Measurements from ENCODE around the gene LTV1.
"Not testable (repeated sequence)": the region's sequence is repeated elsewhere in the genome, so short reads cannot be mapped to it uniquely, and the experiment has no call there.

Gene LTV1, protein sequence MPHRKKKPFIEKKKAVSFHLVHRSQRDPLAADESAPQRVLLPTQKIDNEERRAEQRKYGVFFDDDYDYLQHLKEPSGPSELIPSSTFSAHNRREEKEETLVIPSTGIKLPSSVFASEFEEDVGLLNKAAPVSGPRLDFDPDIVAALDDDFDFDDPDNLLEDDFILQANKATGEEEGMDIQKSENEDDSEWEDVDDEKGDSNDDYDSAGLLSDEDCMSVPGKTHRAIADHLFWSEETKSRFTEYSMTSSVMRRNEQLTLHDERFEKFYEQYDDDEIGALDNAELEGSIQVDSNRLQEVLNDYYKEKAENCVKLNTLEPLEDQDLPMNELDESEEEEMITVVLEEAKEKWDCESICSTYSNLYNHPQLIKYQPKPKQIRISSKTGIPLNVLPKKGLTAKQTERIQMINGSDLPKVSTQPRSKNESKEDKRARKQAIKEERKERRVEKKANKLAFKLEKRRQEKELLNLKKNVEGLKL

DNA sequence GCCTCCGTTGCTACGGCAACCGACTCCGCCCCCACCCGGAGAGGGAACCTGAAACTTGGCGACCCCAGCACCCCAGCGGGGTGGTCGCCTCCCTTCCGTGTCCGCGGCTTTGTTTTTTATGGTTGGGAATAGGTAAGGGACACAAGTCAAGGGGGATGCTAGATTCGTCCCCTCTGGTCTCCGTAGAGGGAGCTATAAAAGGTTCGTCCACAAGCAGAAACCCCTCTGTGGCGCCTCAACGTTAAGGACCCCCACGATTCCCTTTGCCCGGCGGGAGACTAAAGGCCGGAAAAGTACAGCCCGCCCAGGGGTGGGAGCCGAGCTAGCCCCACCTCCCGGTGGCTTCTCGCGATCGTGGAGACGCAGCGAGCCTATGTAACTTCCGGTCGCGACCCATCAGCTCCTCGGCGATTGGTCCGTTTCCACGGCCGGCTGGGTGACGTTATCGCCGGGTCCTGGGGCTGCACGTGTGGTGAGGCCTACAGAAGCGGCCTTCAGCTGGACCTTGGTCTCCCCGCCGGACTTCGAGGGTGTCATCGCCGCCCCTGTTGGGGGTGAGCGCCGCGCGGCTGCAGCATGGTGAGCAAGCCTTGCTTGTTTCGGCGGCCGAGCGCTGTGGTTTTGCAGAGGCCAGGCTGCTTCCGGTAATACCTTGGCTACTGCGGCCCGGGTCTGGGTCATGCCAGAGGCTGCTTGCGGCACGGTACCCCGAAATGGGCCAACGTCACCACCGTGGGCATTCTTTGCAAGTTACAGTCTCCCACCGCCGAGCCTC lies at the start of gene LTV1:
Gene LTV1, plus strand, starts transcription at position 437 of the 775 bp plus-strand sequence. Its CDS starts 140 bp downstream, at position 577.
- peak; percentile 71 for DNase-seq (ENCODE audit: low read depth)

DNA sequence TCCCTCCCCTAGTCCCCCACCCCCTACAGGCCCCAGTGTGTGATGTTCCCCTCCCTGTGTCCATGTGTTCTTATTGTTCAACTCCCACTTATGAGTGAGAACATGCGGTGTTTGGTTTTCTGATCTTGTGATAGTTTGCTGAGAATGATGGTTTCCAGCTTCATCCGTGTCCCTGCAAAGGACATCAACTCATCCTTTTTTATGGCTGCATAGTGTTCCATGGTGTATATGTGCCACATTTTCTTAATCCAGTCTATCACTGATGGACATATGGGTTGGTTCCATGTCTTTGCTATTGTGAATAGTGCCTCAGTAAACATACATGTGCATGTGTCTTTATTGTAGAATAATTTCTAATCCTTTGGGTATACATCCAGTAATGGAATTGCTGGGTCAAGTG lies 46.6 kb upstream of the LTV1 start:
- not testable (repeated sequence) for DNase-seq (ENCODE audit: low read depth)

DNA sequence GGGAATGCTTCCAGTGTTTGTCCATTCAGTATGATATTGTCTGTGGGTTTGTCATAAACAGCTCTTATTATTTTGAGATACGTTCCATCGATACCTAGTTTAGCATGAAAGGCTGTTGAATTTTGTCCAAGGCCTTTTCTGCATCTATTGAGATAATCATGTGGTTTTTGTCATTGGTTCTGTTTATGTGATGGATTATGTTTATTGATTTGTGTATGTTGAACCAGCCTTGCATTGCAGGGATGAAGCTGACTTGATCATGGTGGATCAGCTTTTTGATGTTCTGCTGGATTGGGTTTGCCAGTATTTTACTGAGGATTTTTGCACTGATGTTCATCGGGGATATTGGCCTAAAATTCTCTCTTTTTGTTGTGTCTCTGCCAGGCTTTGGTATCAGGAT lies 44.7 kb upstream of the LTV1 start:
- DNase-seq (ENCODE audit: low read depth): not testable (repeated sequence)

DNA sequence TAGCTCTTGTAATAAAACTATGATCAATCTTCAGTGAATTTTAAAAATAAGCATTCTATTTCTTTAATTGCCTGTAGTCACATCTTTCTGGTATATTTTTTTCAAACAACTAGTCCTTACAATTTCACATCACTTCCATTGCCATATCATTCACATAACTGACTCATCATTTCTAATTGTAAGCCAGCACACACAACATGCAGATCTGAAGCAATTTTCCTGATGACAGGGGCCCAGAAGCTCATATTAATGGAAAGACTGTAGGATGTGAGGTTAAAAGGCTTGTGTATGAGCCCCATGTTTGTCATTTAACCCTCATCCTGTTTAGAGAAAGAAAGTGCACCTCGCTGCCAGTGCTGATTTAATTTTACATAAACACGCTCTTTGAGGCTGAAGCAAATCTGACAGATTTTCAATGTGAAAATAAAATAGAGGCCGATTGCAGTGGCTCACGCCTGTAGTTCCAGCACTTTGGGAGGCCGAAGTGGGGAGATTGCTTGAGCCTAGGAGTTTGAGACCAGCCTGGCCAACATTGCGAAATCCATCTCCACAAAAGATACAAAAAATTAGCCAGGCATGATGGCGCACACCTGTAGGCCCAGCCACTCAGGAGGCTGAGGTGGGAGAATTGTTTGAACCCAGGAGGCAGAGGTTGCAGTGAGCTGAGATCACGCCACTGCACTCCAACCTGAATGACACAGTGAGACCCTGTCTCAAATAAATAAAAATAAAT lies 40.1 kb upstream of the LTV1 start:
- no peak for DNase-seq (ENCODE audit: low read depth)

DNA sequence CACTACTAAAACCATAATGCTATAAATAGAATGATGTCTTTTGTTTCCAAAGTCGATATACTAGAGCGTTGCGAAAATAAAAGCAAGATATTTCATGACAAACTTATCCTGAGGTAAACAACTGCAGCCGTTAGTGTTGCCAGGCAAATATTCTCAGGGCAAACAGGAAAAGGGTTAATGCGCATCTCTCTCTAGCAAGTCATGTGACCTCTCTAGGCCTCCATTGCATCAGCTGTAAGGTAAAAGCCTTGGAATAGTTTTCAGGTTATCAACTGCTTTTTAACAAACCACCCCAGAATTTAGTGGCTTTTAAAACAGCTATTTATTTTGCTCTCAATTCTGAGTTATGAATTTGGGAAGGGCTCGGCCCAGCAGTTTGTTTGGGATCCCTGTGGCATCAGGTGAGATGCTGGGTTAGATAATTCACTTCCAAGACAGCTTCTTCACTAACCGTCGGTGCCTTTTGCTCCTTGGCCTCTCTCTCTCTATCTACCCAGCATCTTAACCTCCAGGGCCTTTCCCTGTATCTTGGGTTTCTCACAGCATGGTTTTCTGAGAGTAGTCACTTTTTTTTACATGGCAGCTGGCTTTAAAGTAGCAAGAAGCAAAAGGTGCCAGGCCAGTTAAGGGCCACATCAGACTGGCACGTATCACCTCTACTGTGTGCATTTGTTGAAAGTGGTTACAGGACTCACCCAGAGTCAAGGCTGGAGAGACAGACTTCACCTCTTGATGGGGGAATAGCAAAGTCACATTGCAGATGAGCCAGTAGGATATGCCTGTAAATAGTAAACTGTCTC lies 39.2 kb upstream of the LTV1 start:
- DNase-seq (ENCODE audit: low read depth): no peak

DNA sequence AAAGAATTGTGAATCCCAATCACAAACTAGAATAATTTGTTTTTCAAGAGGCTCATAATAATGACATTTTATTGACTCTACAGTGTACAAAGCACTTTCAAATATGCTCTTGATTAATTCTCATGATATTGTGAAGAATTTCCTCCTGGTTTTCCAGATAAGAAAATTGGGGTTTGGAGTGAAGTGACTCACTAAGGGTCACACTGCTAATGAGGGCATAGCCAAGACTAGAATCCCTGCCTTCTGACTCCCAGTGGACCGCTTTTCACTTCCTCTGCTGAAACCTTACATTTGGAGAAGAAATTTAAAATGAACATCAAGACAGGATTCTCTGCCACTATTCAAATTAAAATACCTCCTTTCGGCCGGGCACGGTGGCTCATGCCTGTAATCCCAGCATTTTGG lies 38.3 kb upstream of the LTV1 start:
- no peak for DNase-seq (ENCODE audit: low read depth)

DNA sequence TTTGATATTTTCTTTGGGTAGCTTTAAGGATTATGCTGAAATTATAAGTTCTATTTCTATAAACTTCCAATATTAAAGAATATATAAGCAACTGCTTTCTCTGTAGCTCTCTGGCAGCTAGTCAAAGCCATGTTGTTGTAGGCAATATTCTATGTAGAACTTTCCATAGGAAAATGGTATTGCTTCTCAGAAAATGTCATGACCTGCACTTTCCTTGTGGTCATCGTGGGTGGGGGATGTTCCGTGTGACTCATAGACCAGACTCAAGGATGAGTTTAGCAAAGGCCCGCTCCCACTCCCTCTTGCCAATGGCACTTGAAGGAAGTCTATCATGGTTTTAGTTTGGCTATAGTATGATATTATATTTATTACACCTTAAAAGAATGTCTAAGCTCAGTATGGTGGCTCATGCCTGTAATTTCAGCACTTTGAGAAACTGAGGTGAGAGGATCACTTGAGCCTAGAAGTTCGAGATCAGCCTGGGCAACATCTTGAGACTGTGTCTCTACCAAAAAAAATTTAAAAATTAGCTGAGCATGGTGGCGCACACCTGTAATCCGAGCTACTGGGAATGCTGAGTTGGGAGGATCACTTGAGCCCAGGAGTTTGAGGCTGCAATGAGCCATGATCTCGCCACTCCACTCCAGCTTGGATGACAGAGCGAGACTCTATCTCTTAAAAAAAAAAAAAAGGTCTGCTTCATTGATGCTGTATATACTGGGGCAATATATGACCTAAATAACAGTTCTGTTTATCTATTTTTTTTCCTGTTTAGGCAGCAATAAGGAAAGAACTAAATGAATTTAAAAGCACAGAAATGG lies 36.6 kb upstream of the LTV1 start:
- peak; percentile 4 for DNase-seq (ENCODE audit: low read depth)

DNA sequence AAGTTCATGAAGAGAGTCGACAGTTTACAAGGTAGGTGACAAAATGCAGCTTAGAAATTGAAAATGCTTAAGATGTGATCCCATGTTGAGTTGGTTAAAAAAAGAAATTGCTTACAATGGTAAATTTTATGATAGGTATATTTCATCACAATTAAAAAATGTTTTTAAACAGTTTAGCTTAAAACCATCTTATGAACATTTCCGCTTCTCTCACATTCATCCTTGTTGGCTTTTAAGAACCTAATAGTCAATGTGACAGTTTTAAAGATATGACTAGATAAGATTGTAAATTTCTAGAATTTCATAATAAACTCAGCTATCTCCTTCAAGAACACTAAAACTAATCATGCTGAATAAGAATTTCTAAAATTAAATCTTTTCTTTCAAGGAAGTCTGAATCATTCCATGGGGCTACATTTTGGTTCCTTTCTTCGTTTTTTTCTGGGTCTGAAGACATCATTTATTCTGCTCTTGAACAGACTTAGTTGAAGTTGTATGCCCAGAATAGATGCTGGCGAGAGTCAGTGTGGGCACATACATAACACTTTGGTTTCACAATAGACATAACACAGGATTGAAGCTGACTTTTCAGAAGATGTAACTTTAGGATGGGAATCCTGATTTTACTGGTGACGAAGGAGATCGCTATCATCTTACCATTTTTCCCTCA lies 35.9 kb upstream of the LTV1 start:
- no peak for DNase-seq (ENCODE audit: low read depth)

DNA sequence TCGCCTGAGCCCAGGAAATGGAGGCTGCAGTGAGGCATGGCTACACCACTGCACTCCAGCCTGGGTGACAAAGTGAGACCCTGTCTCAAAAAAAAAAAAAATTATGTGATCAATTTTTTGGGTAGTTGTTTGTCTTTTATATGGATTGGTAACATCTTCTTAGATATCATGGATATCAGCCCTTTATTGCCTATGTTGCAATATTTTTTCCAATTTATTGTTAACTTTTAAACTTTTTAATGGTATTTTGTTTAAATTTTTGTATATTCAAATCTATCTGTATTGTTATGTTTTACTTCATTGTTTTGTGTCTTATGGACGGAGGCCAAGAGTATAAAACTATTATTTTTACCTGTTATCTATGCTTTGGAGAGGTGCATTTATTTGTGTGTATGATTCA lies 32.4 kb upstream of the LTV1 start:
- DNase-seq (ENCODE audit: low read depth): no peak

DNA sequence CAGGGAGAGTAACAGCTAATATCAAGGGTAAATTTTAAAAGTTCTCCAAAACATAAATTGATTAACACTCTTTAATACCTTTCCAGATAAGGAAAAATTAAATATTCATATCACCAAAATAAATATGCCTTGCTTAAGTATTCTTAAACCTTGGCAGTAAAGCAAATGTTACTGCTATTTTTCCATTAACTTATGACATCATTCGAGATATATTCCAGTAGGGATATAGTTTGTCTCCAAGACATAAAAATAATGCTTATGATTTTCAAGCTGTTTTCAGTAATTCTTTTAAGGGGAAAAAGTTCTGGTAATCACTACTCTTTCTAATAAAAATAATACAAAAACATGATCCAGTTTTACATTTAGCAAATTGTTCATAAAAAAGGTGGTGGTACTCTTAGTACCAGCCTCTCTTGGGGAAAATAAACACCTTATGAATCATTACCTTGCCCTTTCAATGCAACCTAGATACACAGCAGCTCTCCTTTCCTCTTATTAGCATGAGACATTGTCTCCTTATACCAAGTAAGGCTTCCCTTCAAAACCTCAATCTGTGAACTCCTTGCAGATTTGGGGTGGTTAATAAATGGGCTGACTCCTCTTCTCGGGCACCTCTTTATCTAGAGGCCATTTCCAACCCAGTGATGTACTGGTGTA lies 31.5 kb upstream of the LTV1 start:
- no peak for DNase-seq (ENCODE audit: low read depth)

DNA sequence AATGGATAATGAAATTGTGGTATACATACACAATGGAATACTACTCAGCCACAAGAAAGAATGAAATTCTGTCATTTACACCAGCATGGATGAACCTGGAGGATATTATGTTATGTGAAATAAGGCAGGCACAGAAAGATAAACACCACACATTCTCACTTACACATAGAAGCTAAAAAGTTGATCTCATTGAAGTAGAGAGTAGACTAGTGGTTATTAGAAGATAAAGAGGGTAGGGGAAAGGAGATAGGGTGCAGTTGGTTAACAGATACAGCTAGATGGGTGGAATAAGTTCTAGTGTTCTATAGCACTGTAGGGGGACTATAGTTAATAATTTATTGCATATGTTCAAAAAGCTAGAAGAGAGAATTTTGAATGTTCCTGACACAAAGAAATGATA lies 25.5 kb upstream of the LTV1 start:
- no peak for DNase-seq (ENCODE audit: low read depth)

DNA sequence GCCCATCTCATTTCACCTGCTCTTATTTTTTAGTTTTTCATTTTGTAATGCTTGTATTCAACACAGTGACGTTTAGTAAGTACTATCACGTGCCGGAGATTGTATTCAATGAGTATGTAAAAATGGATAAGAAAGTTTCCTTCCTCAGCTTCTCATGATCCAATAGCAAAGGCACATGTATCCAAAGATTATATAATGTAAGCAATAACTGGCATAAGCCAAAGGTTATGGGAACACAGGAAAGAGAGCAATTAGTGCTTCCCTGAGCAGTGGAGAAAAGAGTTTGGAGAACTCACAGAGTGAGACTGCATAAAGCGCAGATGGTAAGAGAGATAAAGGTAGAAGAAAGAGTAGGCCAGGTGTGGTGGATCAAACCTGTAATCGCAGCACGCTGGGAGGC lies 21.8 kb upstream of the LTV1 start:
- DNase-seq (ENCODE audit: low read depth): no peak

DNA sequence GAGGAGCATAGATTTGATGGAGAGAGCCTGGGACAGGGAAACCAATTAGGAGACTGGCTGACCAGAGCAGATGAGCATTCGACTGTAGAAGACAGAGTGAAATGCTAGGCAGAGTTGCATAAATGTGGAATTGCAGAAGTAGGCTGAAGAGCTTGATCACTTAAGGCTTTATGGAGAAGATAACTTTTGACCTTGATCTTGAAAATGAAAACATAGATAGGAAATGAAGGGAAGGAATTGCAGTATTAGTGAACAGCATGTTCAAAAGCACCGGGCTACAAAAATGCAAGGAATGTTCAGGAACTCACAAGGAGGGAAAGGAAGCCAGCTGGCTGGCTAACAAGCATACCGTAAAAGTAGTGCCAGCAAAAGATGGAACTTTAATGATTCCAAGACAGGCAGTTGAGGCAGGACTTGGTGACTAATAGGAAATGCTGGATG lies 20.5 kb upstream of the LTV1 start:
- no peak for DNase-seq (ENCODE audit: low read depth)

DNA sequence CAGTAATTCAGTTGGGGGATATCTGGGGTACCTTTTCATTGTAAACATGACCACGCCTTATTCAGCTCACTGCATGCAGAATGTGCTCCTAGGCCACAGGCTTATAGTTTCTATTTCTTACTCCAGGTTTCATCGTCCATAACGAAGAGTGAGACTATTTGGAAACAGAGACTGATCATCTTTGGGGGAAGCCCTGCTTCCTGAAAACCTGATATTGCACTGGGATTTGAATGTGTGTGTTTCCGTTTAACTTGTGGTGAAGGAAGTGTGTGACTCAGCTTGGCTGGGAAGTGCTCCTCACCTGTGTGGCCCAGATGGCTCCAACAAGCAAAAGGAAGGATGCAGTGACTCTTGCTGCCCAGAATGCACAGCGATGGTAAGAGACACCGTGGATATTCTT lies 19.6 kb upstream of the LTV1 start:
- no peak for DNase-seq (ENCODE audit: low read depth)

DNA sequence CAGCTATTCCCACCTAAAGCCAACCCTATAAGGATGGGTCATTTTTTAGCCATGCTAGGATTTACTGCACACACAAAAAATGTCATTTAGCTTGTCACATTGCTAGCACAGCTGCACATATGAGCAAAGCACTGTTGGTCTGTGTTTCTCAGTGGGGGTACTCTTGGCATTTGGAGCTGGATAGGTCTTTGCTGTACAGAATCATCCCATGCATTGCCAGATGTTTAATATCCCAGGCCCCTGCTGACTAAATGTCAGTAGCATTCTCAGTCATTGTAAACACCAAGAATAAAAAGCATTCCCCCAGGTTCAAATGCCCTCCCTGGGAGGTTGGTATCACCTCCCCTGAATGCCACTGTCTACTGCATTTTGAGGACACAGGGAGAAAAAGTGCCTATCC lies 14.6 kb upstream of the LTV1 start:
- DNase-seq (ENCODE audit: low read depth): no peak

DNA sequence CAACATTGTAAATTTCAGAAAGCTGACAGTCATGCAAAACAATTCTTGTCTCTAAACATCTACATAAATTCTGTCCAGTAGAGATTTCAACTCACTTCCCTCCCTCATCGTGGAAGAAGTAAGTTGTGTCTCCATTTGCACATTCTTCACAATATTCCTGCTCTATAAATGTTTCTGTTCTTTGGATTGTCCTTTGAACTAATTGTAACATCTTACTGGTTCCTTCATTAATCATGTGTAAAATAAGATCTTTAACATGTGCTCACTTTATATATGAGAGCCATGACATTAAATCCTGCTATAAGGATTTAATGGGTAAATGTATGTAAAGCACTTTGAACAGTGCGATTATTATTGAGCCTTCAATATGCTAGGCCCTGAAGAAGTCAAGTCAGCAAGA lies 7.0 kb upstream of the LTV1 start:
- no peak for DNase-seq (ENCODE audit: low read depth)

DNA sequence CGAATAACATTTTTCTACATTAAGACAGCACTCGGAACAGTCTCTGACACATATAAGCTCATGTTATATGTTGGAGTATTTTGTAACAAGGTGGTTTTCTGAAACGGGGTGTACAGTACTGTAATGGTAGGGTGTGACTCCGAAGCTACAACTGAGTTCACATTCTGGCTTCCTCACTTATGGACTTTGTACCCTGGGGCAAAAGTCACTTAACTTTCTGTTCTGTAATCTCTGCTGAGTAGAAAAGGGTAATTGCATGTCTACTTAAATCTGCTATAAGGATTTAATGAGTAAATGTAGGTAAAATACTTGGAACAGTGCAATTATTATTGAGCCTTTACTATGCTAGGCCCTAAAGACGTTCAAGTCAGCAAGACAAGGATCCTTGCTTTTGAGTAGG lies 4.7 kb upstream of the LTV1 start:
- no peak for DNase-seq (ENCODE audit: low read depth)

DNA sequence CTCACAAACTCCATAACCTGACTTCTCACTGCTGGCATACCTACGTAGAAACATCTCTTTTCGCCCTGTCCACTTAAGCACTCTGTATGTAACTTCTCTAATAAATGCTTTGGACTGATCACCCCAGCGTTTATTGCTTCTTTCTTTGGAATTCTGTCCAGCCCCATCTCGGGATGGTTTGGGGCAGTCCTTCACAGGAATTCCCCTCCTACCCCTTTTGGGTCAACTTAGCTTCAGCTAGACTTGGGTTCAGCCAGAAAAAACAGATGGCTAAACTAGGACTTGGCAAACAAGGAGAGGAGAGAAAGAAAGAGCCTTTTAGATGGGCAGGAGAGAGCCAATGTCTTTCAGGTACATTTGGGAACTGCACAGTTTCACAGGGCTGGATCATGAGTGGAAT lies 3.9 kb upstream of the LTV1 start:
- no peak for DNase-seq (ENCODE audit: low read depth)

DNA sequence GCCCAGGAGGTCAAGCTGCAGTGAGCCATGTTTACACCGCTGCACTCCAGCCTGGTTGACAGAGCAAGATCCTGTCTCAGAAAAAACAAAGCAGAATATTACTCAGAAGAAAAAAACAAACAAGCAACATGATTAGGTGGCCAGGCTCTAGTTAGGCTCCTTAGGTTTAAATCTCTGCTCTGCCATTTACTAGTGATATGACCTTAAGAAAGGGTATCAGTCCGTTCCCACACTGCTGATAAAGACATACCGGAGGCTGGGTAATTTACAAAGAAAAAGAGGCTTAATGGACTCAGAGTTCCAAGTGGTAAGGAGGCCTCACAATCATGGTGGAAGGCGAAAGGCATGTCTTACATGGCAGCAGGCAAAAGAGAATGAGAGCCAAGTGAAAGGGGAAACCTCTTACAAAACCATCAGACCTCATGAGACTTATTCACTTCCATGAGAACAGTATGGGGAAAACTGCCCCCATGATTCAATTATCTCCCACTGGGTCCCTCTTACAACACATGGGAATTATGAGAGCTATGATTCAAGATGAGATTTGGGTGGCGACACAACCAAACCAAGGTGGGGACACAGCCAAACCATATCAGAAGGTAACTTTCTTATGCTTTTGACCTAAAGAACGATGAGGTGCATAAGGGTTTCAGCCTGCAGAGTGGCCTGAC lies 2.4 kb upstream of the LTV1 start:
- no peak for DNase-seq (ENCODE audit: low read depth)

Data from HS-5 (cell line).